IMR-90 (cell line): ENCODE results near the gene JMJD6.

Source experiments
- BHLHE40 ChIP-seq: fragments of 150-350 bp; IDR thresholded peaks from 2 replicates; pipeline ENCODE4 v1.6.1; 2016; ENCODE audit warnings: mild to moderate bottlenecking, low read depth, low read length
- CEBPB ChIP-seq: IDR thresholded peaks from 2 replicates; pipeline ENCODE4 v1.6.1; 2012; ENCODE audit warnings: low read depth, low read length, improper control_type of control experiment
- CHD1 ChIP-seq: IDR thresholded peaks from 2 replicates; pipeline ENCODE4 v1.6.1; 2012; ENCODE audit warnings: low read depth, low read length, improper control_type of control experiment
- FOS ChIP-seq: fragments of 150-350 bp; IDR thresholded peaks from 2 replicates; pipeline ENCODE4 v1.6.1; 2016; ENCODE audit warnings: low read depth, low read length
- MAFK ChIP-seq: IDR thresholded peaks from 2 replicates; pipeline ENCODE4 v1.6.1; 2012; ENCODE audit warnings: low read depth, low read length, improper control_type of control experiment
- MXI1 ChIP-seq: IDR thresholded peaks from 2 replicates; pipeline ENCODE4 v1.6.1; 2012; ENCODE audit warnings: low read depth, mild to moderate bottlenecking, low read length, moderate library complexity, borderline replicate concordance
- NFE2L2 ChIP-seq: fragments of 150-350 bp; IDR thresholded peaks from 2 replicates; pipeline ENCODE4 v1.6.1; 2016; ENCODE audit warnings: low read depth, mild to moderate bottlenecking, low read length
- POLR2A ChIP-seq: IDR thresholded peaks from 2 replicates; pipeline ENCODE4 v1.6.1; 2012; ENCODE audit warnings: mild to moderate bottlenecking, low read depth, low read length
- RAD21 ChIP-seq: IDR thresholded peaks from 2 replicates; pipeline ENCODE4 v1.6.1; 2012; ENCODE audit warnings: low read length, improper control_type of control experiment
- RCOR1 ChIP-seq: IDR thresholded peaks from 2 replicates; pipeline ENCODE4 v1.6.1; 2012; ENCODE audit warnings: mild to moderate bottlenecking, low read length, improper control_type of control experiment; ENCODE audit not compliant: insufficient replicate concordance
- RFX5 ChIP-seq: IDR thresholded peaks from 2 replicates; pipeline ENCODE4 v1.8.0; 2012; ENCODE audit warnings: low read depth, mild to moderate bottlenecking, low read length, moderate library complexity
- SMC3 ChIP-seq: fragments of 150-350 bp; IDR thresholded peaks from 2 replicates; pipeline ENCODE4 v1.6.1; 2016; ENCODE audit warnings: low read depth, mild to moderate bottlenecking, antibody characterized with exemption, low read length, moderate library complexity
- TF ChIP-seq, protein P1 (sequence below): conservative IDR thresholded peaks from 2 replicates; pipeline ENCODE4 v1.5.1; 2012; ENCODE audit warnings: mild to moderate bottlenecking, low read depth, low read length, improper control_type of control experiment
- TF ChIP-seq, protein P2 (sequence below): fragments of 150-350 bp; IDR thresholded peaks from 2 replicates; pipeline ENCODE4 v1.6.1; 2017; ENCODE audit warnings: mild to moderate bottlenecking, antibody characterized with exemption, low read length, low read depth

GRCh38 chr17:76689859-76690258, 36.5 kb downstream of the JMJD6 start:
- TF ChIP-seq, protein P1, sequence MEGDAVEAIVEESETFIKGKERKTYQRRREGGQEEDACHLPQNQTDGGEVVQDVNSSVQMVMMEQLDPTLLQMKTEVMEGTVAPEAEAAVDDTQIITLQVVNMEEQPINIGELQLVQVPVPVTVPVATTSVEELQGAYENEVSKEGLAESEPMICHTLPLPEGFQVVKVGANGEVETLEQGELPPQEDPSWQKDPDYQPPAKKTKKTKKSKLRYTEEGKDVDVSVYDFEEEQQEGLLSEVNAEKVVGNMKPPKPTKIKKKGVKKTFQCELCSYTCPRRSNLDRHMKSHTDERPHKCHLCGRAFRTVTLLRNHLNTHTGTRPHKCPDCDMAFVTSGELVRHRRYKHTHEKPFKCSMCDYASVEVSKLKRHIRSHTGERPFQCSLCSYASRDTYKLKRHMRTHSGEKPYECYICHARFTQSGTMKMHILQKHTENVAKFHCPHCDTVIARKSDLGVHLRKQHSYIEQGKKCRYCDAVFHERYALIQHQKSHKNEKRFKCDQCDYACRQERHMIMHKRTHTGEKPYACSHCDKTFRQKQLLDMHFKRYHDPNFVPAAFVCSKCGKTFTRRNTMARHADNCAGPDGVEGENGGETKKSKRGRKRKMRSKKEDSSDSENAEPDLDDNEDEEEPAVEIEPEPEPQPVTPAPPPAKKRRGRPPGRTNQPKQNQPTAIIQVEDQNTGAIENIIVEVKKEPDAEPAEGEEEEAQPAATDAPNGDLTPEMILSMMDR = no peak
- TF ChIP-seq POLR2A = no peak
- no peak for TF ChIP-seq RFX5
- TF ChIP-seq MAFK = no peak
- no peak for TF ChIP-seq SMC3
- TF ChIP-seq CEBPB = no peak
- TF ChIP-seq RCOR1 = no peak
- TF ChIP-seq CHD1 = no peak
- TF ChIP-seq RAD21 = no peak
- TF ChIP-seq, protein P2, sequence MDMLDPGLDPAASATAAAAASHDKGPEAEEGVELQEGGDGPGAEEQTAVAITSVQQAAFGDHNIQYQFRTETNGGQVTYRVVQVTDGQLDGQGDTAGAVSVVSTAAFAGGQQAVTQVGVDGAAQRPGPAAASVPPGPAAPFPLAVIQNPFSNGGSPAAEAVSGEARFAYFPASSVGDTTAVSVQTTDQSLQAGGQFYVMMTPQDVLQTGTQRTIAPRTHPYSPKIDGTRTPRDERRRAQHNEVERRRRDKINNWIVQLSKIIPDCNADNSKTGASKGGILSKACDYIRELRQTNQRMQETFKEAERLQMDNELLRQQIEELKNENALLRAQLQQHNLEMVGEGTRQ = no peak
- TF ChIP-seq BHLHE40 = no peak
- no peak for TF ChIP-seq MXI1
- TF ChIP-seq NFE2L2 = no peak
- TF ChIP-seq FOS = no peak
